HG03571 (cell line): Measurements from ENCODE around the gene OR2T2.
A peak's percentile ranks its signal among the peaks of the same experiment; 100 is the strongest.
"Not testable (repeated sequence)": the region's sequence is repeated elsewhere in the genome, so short reads cannot be mapped to it uniquely, and the experiment has no call there.

Experiments
- ATAC-seq: cut with Tn5 transposase; IDR thresholded peaks from one replicate; pipeline ENCODE4 v1.9.1; 2021; ENCODE audit not compliant: unreplicated experiment

Gene OR2T2

GRCh38 chr1:248450466-248451145, 5.2 kb downstream of the OR2T2 start:
- peak; percentile 73 for ATAC-seq

DNA sequence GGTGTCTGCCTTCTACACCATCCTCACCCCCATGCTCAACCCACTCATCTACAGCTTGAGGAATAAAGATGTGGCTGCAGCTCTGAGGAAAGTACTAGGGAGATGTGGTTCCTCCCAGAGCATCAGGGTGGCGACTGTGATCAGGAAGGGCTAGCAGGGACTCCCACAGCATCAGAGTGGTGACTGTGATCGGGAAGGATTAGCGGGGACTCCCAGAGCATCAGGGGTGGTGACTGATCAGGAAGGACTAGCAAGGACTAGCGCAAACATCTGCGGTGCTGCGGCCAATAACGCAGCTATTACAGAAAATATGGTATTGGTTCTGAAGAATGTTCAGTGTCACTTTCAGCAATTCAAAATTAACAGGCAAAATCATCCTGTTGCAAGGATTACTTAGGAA, 8.2 kb downstream of the OR2T2 start:
- ATAC-seq, result not testable (repeated sequence)

GRCh38 chr1:248455045-248455444, 9.6 kb downstream of the OR2T2 start:
- ATAC-seq, result not testable (repeated sequence)

DNA sequence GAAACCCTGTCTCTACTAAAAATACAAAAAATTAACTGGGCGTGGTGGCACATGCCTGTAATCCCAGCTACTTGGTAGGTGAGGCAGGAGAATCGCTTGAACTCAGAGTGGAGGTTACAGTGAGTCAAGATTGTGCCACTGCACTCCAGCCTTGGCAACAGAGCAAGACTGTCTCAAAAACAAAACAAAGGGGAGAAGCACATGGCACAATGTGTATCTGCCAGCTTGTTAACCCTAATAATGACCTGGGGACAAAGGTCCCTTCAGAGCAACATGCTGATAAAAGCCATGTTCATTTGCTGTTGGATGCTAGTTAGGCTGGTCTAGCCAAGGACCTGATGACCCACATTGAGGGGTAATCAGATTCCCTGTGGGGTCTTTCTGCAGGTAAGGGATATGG, 11.2 kb downstream of the OR2T2 start:
- ATAC-seq, result not testable (repeated sequence)

DNA sequence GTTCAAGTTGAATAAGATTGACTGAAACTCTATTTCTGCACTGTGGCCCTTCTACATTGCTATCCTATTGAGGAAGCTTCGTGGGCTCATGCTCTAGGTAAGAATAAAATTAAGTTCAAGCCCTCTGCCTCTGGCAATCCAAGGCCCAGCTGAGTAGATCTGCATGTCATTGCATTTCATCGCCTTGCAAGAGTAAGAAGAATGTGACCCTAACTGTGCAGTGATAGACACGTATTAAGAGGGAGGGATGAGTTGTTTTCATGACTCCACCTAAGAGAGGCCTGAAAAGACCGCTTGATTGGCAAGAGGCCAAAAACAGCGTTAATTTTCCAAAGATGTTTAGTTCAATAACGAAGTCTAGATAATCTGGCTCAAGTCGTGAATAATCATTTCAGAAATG, 13.7 kb downstream of the OR2T2 start:
- ATAC-seq, result not testable (repeated sequence)

DNA sequence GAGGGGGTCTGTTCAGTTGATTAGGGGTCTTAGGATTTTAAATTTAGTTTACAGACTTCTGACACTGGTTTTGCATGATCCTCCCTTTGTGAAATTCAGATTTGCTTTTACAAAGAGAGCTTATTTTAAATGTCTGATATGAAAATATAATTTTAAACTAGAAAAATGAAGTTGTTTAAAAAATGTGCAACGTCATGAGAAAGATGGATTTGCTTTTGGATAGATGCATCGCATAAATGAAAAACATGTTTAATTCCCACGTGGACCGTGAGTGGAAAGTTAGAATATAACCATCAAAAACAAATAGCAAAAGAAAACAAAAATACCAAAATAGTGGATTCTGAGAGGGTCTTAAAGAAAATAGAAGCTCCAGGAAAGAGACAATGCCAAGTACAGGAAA, 25.7 kb downstream of the OR2T2 start:
- no peak for ATAC-seq

GRCh38 chr1:248472111-248472510, 26.7 kb downstream of the OR2T2 start:
- ATAC-seq, result not testable (repeated sequence)

GRCh38 chr1:248473051-248473450, 27.6 kb downstream of the OR2T2 start, which contains the start of gene OR2T3:
TSS of gene OR2T3 (plus strand) at chr1:248473351. CDS start at chr1:248473351, 0 bp downstream.
- ATAC-seq, result not testable (repeated sequence)

GRCh38 chr1:248475660-248476059, 30.2 kb downstream of the OR2T2 start:
- ATAC-seq, result not testable (repeated sequence)

DNA sequence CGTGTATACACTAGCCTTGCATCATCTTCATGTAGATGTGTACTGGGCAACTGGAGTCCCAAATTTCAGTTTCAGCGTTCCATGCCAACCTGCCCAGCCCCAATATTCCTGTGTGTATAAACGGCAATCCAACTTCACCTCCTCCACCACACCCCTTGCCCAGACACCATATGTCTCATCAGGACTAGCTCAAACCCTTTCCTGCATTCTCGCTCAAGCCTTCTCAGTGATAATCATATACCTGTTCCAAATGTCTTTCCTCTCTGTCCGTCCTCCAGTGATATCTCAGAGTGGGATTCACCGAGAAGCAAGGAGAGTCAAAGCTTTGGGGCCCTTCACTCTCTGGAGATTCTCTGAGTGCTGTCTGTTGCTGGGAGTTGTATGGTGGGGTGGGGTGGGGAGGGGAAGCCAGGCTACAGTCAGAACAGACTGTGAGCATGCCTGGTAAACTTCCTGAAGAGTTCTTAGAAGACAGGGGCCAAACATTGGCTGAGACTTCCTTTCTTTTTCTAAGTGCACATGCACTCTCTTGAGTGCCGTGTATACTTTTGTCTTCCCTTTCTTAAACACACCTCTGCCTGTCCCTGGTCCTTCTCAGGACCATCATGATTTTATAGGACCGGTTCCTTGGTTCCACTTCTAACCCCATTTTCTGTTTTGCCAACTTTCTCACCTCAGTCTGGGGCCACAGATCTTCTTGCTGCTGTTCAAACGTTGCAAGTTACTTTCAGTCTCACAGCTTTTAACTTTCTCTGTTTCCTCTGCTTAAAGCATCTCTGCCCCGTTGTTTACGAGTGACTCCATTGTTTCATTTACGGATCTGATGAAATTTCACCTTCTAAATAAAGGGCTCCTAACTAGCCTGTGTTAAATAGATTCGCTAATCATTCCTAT, 36.5 kb downstream of the OR2T2 start:
- ATAC-seq, result peak; percentile 73

GRCh38 chr1:248488289-248488688, 42.9 kb downstream of the OR2T2 start, which contains the start of gene OR2T5:
TSS of gene OR2T5 (plus strand) at chr1:248488589. CDS start at chr1:248488589, 0 bp downstream.
- ATAC-seq, result not testable (repeated sequence)

- not testable (repeated sequence) for ATAC-seq
Measured at GRCh38 chr1:248496661-248497060, 51.2 kb downstream of the OR2T2 start.

DNA sequence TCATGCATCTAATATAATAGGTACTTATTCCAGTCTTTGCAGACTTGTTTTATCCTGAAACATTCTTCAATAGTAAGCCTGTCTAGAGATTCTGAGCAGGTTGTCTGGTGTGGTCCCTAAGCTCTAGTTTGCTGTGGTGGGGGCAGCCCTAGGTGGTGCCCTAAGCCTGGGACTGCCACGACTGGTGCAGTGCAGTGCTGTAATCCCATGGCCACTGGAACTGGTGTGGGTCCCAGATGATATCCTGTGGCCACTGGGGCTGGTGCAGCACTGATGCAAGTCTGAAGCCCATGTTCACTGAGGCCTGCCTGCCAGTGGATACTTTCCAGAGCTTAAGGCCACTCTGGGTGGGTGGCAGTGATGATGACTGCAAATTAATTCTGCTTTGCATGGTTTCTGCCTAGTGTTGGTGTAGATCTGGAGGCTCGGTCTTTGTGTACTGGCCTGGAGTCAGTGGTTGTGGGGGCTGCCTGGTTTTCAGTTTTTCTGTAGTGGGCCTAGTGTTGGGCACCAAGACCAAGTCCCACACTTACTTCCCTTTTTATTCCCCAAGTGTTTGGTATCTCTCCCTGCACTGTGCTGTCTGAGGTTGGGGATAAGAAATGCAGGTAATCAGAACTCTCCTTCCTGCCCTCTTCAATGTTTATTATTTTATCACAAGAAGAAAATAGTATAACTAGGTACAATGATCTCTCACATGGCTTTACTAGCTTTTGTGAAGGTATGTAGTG, 55.0 kb downstream of the OR2T2 start:
- not testable (repeated sequence) for ATAC-seq
